GM06990 (cell line): ENCODE measurements around the gene UBAP2L.
A peak's percentile ranks its signal among the peaks of the same experiment; 100 is the strongest.

Experiments used
- DNase-seq: peaks from one replicate; pipeline ENCODE4 v3.0.0-alpha.2; 2011; ENCODE audit not compliant: insufficient read length; ENCODE audit errors: extremely low read depth
- H3K27me3 ChIP-seq: replicated peaks from 2 replicates; pipeline ENCODE4 v1.6.0; 2011; ENCODE audit warnings: low read length; ENCODE audit not compliant: control insufficient read depth, insufficient read depth
- H3K36me3 ChIP-seq: 2 replicates; pipeline ENCODE4 v1.5.1; 2011; ENCODE audit warnings: low read length; ENCODE audit not compliant: control insufficient read depth, insufficient read depth
- H3K4me3 ChIP-seq: replicated peaks from 2 replicates; pipeline ENCODE4 v1.5.1; 2011; ENCODE audit warnings: low read depth, mild to moderate bottlenecking, control low read depth, low read length
- TF ChIP-seq, protein P1 (sequence below): IDR thresholded peaks from 2 replicates; pipeline ENCODE4 v1.5.1; 2011; ENCODE audit warnings: low read length, control low read depth, mild to moderate bottlenecking, inconsistent platforms; ENCODE audit not compliant: insufficient read depth, poor library complexity, severe bottlenecking

UBAP2L gene, protein sequence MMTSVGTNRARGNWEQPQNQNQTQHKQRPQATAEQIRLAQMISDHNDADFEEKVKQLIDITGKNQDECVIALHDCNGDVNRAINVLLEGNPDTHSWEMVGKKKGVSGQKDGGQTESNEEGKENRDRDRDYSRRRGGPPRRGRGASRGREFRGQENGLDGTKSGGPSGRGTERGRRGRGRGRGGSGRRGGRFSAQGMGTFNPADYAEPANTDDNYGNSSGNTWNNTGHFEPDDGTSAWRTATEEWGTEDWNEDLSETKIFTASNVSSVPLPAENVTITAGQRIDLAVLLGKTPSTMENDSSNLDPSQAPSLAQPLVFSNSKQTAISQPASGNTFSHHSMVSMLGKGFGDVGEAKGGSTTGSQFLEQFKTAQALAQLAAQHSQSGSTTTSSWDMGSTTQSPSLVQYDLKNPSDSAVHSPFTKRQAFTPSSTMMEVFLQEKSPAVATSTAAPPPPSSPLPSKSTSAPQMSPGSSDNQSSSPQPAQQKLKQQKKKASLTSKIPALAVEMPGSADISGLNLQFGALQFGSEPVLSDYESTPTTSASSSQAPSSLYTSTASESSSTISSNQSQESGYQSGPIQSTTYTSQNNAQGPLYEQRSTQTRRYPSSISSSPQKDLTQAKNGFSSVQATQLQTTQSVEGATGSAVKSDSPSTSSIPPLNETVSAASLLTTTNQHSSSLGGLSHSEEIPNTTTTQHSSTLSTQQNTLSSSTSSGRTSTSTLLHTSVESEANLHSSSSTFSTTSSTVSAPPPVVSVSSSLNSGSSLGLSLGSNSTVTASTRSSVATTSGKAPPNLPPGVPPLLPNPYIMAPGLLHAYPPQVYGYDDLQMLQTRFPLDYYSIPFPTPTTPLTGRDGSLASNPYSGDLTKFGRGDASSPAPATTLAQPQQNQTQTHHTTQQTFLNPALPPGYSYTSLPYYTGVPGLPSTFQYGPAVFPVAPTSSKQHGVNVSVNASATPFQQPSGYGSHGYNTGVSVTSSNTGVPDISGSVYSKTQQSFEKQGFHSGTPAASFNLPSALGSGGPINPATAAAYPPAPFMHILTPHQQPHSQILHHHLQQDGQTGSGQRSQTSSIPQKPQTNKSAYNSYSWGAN

DNA sequence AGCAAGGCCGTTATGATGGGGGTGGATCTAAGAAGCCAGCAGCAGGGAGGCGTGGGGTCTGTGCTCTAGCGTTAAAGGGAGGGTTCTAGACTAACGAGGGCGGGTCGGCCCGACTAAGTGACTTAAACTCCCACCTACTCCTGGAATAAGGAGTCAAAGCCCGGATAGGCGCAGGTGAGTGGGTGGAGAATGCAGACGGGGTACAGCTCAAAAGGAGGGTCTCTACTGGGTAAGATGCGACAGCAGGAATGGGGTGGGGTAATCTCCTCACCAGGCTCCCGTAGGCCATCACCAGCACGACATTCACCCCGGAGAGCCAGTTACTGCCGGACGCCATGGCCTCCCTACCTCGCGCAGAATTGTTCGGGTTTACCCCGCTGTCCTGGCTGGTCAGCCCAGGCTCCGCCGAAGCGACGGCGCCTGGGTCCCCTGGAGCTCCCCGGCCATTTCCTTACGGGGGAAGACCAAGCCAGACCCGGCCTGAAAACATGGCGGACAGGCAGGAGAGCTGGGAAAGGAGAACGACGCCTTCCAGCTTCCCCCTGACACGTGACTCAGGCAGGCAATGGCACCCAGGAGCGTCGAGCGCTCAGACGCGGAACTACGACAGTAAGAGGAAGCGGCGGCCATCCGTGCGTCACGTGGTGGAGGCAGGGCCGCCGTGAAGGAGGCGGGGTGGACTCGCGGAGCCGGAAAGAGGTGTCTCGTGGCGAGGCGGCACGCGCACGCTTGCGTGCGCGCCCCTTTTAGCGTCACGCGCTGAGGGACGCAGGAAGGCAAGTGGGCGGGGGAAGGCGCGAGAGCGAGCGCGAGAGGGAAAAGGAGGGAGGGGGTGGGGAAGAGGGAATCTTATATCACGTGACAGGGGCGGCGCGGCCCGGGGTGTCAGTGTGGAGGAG is at the start of gene UBAP2L:
Gene UBAP2L (plus strand): TSS at position 885 of the 899 bp plus-strand sequence. CDS start 4,169 bp downstream, outside the sequence.
- no peaks in the 10 kb centered on the region for H3K27me3 ChIP-seq
- peak within 1 kb of the TSS; percentile 88 for H3K4me3 ChIP-seq
- TF ChIP-seq, protein P1, sequence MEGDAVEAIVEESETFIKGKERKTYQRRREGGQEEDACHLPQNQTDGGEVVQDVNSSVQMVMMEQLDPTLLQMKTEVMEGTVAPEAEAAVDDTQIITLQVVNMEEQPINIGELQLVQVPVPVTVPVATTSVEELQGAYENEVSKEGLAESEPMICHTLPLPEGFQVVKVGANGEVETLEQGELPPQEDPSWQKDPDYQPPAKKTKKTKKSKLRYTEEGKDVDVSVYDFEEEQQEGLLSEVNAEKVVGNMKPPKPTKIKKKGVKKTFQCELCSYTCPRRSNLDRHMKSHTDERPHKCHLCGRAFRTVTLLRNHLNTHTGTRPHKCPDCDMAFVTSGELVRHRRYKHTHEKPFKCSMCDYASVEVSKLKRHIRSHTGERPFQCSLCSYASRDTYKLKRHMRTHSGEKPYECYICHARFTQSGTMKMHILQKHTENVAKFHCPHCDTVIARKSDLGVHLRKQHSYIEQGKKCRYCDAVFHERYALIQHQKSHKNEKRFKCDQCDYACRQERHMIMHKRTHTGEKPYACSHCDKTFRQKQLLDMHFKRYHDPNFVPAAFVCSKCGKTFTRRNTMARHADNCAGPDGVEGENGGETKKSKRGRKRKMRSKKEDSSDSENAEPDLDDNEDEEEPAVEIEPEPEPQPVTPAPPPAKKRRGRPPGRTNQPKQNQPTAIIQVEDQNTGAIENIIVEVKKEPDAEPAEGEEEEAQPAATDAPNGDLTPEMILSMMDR, result no peak
- DNase-seq, result peak; percentile 100
- H3K36me3 ChIP-seq, result no peaks in the 10 kb centered on the region; the same call in 1 of the 2 replicates

DNA sequence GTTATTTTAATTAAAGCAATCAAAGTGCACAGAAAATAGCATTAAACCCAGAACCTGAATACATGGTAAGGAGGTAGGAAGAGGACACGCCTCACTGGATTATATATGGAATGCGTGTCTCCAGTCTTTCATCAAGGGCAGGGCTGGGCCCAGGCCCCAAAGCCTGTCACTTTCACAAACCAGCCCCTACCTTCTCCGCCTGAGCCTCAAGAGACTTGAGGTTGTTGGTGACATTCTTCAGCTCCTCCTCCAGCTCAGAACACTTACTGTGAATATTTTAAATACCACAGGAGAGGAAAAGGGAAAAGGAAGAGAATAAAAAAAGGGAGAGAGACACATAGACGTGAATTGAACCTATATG is 49.6 kb upstream of the UBAP2L start:
- H3K36me3 ChIP-seq, result peaks cover 34% of the 10 kb centered on the region
- H3K27me3 ChIP-seq, result no peaks in the 10 kb centered on the region
- TF ChIP-seq, protein P1, result no peak
- H3K4me3 ChIP-seq, result no peak overlapping the region
- DNase-seq, result no peak

DNA sequence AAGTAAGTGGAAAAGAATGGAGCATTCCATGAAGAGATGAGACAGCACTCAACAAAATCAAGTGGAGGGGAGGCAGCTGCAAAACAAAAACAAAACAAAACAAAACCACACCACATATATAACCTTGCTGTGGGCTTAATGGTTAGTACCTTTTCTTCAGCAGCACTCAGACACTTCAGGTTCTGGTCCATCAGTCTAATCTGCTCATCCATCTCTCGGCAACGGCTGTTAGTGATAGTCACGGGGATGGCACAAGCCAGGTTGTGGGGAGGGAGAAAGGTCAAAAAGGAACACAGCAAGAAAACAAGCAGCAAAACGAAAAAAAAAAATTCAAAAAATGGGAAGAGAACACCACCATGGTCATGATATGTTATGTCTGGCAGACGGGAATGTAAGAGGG is 48.9 kb upstream of the UBAP2L start:
- no peak for DNase-seq
- Histone ChIP-seq H3K27me3 (no peaks in the 10 kb centered on the region), H3K36me3 (peaks cover 33% of the 10 kb centered on the region), H3K4me3 (no peak overlapping the region)
- TF ChIP-seq, protein P1, result no peak

DNA sequence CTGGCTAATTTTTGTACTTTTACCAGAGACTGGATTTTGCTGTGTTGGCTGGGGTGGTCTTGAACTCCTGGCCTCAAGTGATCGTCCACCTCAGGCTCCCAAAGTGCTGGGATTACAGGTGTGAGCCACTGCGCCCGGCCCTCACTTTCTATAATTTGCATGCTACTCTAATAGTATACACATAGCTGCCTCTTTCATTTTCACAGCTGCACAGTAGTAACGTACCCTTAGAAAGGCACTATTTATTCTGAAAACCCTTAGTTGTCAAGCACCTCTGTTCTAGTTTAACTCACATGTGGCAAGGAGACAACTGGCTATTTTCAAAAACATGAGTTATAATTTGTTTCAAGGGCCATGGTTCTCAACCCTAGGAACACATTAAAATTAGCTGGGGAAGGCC is 46.1 kb upstream of the UBAP2L start:
- TF ChIP-seq, protein P1, result no peak
- Histone ChIP-seq H3K4me3 (no peak overlapping the region), H3K27me3 (no peaks in the 10 kb centered on the region), H3K36me3 (peaks cover 28% of the 10 kb centered on the region)
- DNase-seq, result no peak

DNA sequence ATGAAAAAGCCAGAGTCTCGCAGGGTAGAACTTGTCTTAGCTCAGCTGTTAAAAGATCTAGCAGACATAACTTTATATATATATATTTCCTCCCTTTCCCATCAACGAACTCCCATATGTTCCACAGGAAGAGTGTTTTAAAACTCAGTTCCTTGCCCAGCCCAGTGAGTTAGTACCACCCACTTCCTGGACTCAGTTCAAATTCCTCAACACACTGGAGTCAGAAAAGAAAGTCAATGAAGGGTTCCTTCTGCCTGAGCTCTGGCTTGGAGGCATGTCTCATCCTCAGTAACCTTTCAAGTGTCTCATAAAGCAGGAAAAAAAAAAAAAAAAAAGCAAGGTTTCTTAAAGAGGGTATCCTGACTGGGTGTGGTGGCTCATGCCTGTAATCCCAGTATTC is 44.4 kb upstream of the UBAP2L start:
- no peaks in the 10 kb centered on the region for H3K27me3 ChIP-seq
- no peak overlapping the region for H3K4me3 ChIP-seq
- DNase-seq, result no peak
- TF ChIP-seq, protein P1, result no peak
- peaks cover 19% of the 10 kb centered on the region for H3K36me3 ChIP-seq
